Right ventricle myocardium inferior (tissue), 1 donor: ENCODE measurements around the gene ANKHD1. TPM values are rescaled to one million over a fixed set of nuclear protein-coding genes. Genes with fewer than 3 reads are reported as not detected.
"Not testable (repeated sequence)": the region's sequence is repeated elsewhere in the genome, so short reads cannot be mapped to it uniquely, and the experiment has no call there.

Experiments used
- ATAC-seq: fragments of 200-7000 bp; cut with Tn5 transposase; one replicate; pipeline ENCODE4 v1.9.1; 2020; ENCODE audit warnings: mild to moderate bottlenecking, moderate library complexity
- DNase-seq: peaks from one replicate; pipeline ENCODE4 v3.0.0; 2021; ENCODE audit errors: missing footprints
- intact Hi-C: fragments of 100-400 bp; cut with DNase I; formaldehyde crosslinking; loops from one replicate; pipeline ENCODE4 v1.11.0; 2022
- microRNA-seq: library from miRNA; unstranded; fragments of <30 nt; microRNA quantifications from one replicate; pipeline ENCODE4 v1.2.0, GENCODE V29; 2020
- total RNA-seq: library from RNA; stranded (reverse); fragmentation: NEBNext Ultra II Directional; extraction: Animal tissue kit (Norgen Biotek cat#: 25700); gene quantifications from one replicate; pipeline ENCODE4 v1.2.1, GENCODE V29; 2021
- donor health status: DM: no; HTN: yes; CAD: no; lungs with severe emphysema.

The ANKHD1 gene
- total RNA-seq, 1 donor from 2014 or later, result 57.2 TPM

GRCh38 chr5:140569197-140569596 lies 167.6 kb downstream of the ANKHD1 start:
- DNase-seq, result no peak
- intact Hi-C loops, result no loop called here
- no peak for ATAC-seq

GRCh38 chr5:140570058-140570457 lies 168.4 kb downstream of the ANKHD1 start:
- no peak for DNase-seq
- intact Hi-C loops, result no loop called here

GRCh38 chr5:140570488-140570887 lies 168.9 kb downstream of the ANKHD1 start:
- DNase-seq (no peak), ATAC-seq (no peak)
- intact Hi-C loops, result no loop called here

More at GRCh38 chr5:140570058-140570457, 168.4 kb downstream of the ANKHD1 start:
- no peak for ATAC-seq

- intact Hi-C loops, result no loop called here
- ATAC-seq, result peak; percentile 53
These were observed 169.5 kb downstream of the ANKHD1 start for GRCh38 chr5:140571105-140571504.

DNA sequence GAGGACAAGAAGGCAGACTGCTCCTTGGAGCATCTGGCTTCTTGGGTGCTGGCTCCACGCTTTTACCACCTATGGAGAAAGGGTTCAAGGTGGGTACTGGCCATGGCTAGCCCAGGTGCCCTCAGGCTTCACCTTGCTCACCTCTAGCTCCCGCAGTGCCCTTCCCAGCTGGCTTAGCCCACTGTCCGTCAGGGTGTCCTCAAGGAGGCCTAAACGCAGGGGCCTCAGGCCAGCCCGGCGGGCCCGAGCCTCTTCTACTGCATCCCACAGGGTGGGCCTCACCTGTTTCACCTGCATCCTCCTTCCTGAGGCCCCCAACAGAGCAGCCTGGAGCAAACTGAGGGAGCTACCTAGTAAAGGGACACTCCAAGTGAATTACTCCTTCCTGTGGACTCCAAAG lies 172.1 kb downstream of the ANKHD1 start:
- intact Hi-C loops, result no loop called here
- DNase-seq (no peak), ATAC-seq (no peak)

More at GRCh38 chr5:140571105-140571504, 169.5 kb downstream of the ANKHD1 start:
- no peak for DNase-seq

DNA sequence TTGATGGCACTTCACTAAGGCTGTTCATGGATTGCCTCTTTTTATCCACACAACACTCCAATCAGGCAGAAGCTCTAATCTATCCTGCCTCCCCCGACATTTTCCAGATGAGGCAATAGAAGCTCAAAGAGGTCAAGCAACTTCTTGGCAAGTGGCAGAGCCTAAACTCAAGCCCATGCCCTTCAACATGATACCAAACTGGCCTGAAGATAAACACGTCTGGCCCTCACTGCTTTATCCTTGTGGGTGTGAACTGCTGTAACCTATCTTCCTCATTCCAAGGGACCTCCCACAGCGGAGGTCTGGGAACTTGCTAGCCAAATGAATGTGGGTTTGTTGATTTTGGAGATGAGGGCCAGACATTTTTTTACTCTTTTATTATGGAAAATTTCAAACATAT lies 172.5 kb downstream of the ANKHD1 start:
- ATAC-seq (no peak), DNase-seq (no peak)
- intact Hi-C loops, result no loop called here

GRCh38 chr5:140575309-140575708 lies 173.7 kb downstream of the ANKHD1 start:
- DNase-seq (peak; percentile 83), ATAC-seq (peak; percentile 47)
- intact Hi-C loops, result no loop called here

DNA sequence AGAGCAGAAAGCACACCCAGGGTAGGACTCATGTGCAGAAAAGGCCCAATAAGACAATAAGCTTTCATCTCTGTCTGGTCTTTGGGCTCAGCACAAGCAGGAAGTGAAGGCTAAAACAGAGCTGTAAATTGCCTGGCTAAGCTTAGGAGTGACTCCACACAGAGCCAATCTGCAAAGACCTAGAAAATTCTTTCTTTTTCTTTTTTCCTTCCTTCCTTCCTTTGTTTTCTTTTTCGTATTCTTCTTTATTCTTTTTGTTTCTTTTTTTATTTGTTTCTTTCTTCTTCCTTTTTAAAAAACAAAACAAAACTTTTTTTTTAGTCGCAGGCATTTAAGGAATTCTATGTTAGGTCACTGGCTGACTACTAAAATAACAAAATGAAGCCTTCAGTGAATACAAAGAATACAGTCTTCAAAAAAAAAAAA lies 175.2 kb downstream of the ANKHD1 start:
- DNase-seq (no peak), ATAC-seq (peak; percentile 33)
- intact Hi-C loops, result no loop called here

- intact Hi-C loops, ATAC-seq, DNase-seq: not testable (repeated sequence)
These were observed 177.6 kb downstream of the ANKHD1 start for GRCh38 chr5:140579188-140579747.

GRCh38 chr5:140587495-140587894 lies 185.9 kb downstream of the ANKHD1 start:
- ATAC-seq, result no peak
- intact Hi-C loops, result no loop called here
- no peak for DNase-seq

DNA sequence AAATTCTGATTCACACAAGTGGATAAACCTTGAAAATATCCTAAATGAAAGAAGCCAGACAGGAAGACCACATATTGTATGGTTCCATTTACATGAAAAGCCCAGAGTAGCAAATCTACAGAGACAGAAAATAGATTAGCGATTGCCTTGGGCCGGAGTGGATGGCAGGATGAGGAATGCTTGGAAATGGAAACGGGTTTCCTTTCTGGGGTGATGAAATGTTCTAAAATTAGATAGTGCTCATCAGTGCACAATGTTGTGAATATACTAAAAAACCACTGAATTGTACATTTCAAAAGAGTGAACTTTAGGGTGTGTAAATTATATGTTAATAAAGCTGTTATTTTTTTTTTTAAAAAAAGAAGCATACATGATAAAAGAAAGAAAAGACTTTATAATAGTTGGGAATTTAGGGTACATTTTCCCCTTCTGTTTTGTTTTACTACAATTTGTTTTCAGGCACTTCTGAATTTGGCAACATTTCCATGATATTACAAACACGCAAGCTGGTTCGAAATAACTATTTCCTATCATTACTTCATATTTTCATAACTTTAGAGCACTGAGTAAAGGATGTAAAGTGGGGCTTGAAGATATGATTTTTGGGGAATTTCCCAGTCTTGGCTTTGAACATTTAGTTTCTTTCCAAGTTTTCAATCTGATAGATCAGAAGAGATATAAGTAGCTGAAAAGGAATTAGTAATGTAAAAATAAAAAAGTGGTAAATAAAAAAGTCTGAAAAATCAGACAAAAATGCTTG lies 186.9 kb downstream of the ANKHD1 start:
- ATAC-seq (peak; percentile 46), DNase-seq (no peak)
- intact Hi-C loops, result no loop called here

Small RNA genes within 50 kb of the gene (microRNA-seq; reads per million reads assigned to microRNA genes)
- gene MIR6831, result not detected

Other genes with a start within 250 kb of the ANKHD1 start
- gene CYSTM1, start 226.6 kb upstream of the ANKHD1 start, total RNA-seq, result 67.0 TPM
- 80.6 TPM for gene PFDN1, start 98.7 kb upstream of the ANKHD1 start, total RNA-seq
- 20.2 TPM for gene HBEGF, start 55.2 kb upstream of the ANKHD1 start, total RNA-seq
- not detected for gene SLC4A9, start 41.6 kb upstream of the ANKHD1 start, total RNA-seq
- 11.7 TPM for gene EIF4EBP3, start 145.8 kb downstream of the ANKHD1 start, total RNA-seq
- gene SRA1, start 155.6 kb downstream of the ANKHD1 start, total RNA-seq, result 29.4 TPM
- gene APBB3, start 162.8 kb downstream of the ANKHD1 start, total RNA-seq, result 10.6 TPM
- gene SLC35A4, start 163.0 kb downstream of the ANKHD1 start, total RNA-seq, result 76.4 TPM
- 46.1 TPM for gene CD14, start 231.3 kb downstream of the ANKHD1 start, total RNA-seq
- 4.2 TPM for gene TMCO6, start 237.6 kb downstream of the ANKHD1 start, total RNA-seq
- 146 TPM for gene NDUFA2, start 245.8 kb downstream of the ANKHD1 start, total RNA-seq
- gene IK, start 246.0 kb downstream of the ANKHD1 start, total RNA-seq, result 66.4 TPM